MM.1S (cell line): ENCODE data around the gene ZNF730.

ENCODE experiments used
- CTCF ChIP-seq: fragments of 300-600 bp; sonication (generic); IDR thresholded peaks from 2 replicates; pipeline ENCODE4 v1.5.1; 2016; ENCODE audit warnings: antibody characterized with exemption, low read length, mixed read lengths
- EZH2 ChIP-seq: fragments of 300-600 bp; sonication (generic); optimal IDR thresholded peaks from 2 replicates; pipeline ENCODE3; 2017; ENCODE audit warnings: low read depth, mild to moderate bottlenecking, antibody characterized with exemption, low read length, mixed read lengths

- no peak for TF ChIP-seq CTCF
- no peak for TF ChIP-seq EZH2
These were observed 23.0 kb upstream of the ZNF730 start for GRCh38 chr19:23093832-23094231.
